Fibroblast of the aortic adventitia (primary cell): ENCODE measurements around the gene PCSK2. TPM values are rescaled to one million over a fixed set of nuclear protein-coding genes. Genes with fewer than 3 reads are reported as not detected.

Experiments used
- DNase-seq: peaks from one replicate; pipeline ENCODE4 v3.0.0-alpha.2; 2010; ENCODE audit warnings: low read depth
- H3K4me3 ChIP-seq: 2 replicates; pipeline ENCODE4 v1.5.1; 2011; ENCODE audit warnings: low read depth, mild to moderate bottlenecking, control low read depth, low read length, moderate library complexity
- CTCF ChIP-seq: IDR thresholded peaks from 2 replicates; pipeline ENCODE4 v1.5.1; 2011; ENCODE audit warnings: mild to moderate bottlenecking, low read length, control low read depth, inconsistent platforms; ENCODE audit not compliant: insufficient read depth
- total RNA-seq: library from RNA; depleted of rRNA; stranded (reverse); fragments of >200 nt; gene quantifications from 2 replicates; pipeline ENCODE4 v1.2.3, GENCODE V29; 2012; ENCODE audit warnings: low replicate concordance

PCSK2 gene
- total RNA-seq, 1 donor: not detected

DNA sequence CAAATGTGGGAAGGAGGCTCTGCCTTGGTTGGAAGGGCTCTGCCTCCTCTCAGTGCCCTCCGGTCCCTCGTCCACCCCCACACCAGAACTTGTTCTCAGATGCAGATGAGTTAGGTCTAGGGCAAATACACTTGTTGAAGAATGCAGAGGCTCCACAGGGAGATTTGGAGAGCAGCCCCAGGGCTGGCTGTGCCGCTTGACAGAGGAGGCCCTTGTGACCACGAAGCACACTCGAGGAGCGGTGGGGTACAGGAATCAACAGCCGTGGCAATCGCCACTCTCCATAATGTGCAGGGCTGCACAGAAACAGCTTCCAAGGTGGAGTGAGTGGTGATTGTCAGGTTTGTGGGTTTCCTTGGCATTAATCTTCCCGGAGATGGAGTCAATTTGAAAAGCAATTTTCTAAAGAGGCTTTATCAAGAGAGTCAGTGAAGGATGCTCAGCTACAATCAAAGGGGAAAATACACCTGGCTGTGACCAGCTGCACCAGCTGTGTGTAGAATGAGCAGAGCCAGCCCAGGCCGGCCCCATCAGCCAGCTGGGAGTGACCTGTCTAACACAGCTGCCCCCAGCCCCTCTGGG is 244.9 kb downstream of the PCSK2 start:
- no peak for TF ChIP-seq CTCF
- no peak for DNase-seq
- H3K4me3 ChIP-seq: no peak overlapping the region

GRCh38 chr20:17473659-17474058 is 246.8 kb downstream of the PCSK2 start:
- no peak for DNase-seq
- H3K4me3 ChIP-seq: no peak overlapping the region
- no peak for TF ChIP-seq CTCF

DNA sequence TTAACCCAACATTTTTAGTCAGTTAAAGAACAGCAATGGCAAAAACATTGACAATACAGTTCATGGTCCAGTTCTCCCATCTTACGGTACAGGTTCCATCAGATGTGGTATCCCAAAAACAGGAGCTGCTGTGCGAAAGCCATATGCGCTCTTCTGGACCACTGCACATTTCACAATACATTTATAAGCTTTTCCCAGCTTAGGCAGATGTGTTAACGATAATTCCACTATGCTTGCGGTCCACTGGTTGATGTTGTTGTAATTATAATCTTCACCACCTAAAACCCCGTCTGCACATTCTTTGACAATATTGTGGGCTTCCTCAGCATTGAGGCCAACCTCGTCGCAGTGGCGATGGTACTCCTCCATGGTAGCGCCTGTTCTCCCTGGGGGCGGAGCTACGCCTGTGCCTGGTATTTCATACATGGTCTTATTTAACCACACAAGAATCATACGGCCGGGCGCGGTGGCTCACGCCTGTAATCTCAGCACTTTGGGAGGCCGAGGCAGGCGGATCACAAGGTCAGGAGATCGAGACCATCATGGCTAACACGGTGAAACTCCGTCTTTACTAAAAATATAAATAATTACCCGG is 252.3 kb downstream of the PCSK2 start:
- no peak for TF ChIP-seq CTCF
- no peak for DNase-seq
- no peak overlapping the region for H3K4me3 ChIP-seq

GRCh38 chr20:17480696-17481095 is 253.9 kb downstream of the PCSK2 start:
- no peak for DNase-seq
- no peak overlapping the region for H3K4me3 ChIP-seq
- no peak for TF ChIP-seq CTCF

DNA sequence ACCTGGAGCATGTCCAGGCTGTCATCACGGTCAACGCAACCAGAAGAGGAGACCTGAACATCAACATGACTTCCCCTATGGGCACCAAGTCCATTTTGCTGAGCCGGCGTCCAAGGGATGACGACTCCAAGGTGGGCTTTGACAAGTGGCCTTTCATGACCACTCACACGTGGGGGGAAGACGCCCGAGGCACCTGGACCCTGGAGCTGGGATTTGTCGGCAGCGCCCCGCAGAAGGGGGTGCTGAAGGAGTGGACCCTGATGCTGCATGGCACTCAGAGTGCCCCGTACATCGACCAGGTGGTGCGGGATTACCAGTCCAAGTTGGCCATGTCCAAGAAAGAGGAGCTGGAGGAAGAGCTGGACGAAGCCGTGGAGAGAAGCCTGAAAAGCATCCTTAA is 254.8 kb downstream of the PCSK2 start:
- H3K4me3 ChIP-seq: no peak overlapping the region
- DNase-seq: no peak
- TF ChIP-seq CTCF: no peak

- no peak for DNase-seq
- no peak for TF ChIP-seq CTCF
Measured at GRCh38 chr20:17482536-17482935, 255.7 kb downstream of the PCSK2 start.

GRCh38 chr20:17485017-17485416 is 258.2 kb downstream of the PCSK2 start:
- H3K4me3 ChIP-seq: no peak overlapping the region
- no peak for TF ChIP-seq CTCF
- DNase-seq: no peak

More at GRCh38 chr20:17482536-17482935, 255.7 kb downstream of the PCSK2 start:
- H3K4me3 ChIP-seq: no peak overlapping the region
